TTC549 (cell line): ENCODE results near the gene CCNH.
A peak's percentile ranks its signal among the peaks of the same experiment; 100 is the strongest.

Source experiments
- FAIRE-seq: peaks from 2 replicates; lab custom pipeline; 2012; peaks lifted over from hg19 to GRCh38; lab: Jason Lieb, UNC

Gene CCNH

DNA sequence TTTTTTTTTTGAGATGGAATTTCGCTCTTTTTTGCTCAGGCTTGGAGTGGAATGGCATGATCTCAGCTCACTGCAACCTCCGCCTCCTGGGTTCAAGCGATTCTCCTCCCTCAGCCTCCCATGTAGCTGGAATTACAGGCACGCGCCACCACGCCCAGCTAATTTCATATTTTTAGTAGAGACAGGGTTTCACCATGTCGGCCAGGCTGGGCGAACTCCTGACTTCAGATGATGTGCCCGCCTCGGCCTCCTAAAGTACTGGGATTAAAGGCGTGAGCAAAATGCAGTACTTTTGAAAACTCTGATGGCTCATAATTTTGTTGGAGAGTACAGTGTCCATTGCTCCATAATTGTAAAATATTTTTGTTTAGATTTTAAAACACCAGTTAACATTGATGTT, 52.6 kb downstream of the CCNH start:
- no peak for FAIRE-seq

DNA sequence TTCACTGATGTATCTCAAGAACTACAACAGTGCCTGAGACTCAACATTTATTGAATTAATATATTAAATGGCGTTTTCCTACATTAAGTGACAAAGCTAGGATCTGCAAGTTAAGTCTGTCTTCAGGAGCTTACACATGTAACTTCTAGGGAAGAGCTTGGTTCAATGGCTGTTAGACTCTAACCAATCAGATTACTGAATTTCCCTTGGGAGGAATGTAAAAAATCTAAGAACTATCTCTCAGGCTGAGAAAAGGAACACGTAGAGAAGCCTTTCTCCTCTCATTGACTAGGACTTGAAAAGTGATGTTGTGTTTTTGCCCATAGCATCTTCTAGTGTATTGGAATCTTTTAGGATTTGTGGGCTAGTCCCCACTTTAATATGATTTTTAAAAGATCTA, 53.6 kb downstream of the CCNH start:
- FAIRE-seq, result no peak

DNA sequence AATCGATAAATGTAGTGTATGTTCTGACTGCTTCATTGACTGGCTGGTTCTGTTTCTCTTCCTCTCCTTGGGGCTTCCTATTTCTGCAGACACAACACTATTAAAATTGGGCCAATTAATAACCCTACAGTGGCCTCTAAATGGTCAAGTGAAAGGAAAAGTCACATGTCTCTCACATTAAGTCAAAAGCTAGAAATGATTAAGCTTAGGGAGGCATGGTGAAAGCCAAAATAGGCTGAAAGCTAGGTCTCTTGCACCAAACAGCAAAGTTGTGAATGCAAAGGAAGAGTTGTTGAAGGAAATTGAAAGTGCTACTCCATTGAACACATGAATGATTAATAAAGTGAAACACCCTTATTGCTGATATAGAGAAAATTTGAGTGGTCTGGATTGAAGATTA, 58.2 kb downstream of the CCNH start:
- no peak for FAIRE-seq

DNA sequence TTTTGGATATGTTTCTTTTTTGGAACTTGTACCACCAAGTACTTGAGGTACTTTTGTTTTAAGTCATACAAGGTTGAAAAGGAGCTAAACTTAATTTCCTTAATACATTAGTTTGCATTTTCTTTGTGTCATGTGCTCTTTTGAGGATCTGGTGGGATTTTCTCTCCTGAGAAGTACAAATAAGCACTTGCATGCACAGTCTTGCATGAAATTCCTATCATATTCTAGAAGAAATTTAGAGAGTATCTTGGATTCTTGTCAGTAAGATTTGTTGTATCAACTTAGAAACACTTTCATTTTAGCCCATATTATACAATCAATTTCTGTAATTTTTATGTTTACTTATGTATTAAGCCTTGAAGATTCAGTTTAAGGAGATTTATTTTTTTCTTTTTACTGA, 64.9 kb downstream of the CCNH start:
- no peak for FAIRE-seq

DNA sequence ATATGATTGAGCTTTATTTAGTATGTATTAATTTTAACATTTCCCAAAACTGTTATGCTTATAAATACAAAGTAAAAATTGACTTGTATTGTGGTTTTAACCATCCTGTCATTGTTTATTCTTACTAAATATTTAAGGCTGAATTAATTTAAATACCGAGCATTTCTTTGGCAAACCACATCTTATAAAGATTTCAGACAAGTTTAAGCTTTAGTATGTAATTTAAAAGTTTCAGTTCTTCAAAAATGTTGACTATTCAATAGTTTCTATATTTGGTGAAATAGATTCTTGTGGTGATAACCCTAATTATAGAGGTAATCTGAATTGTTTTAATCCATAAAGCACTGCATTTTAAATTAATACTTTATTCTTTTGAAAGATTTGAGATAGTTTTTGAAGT, 65.5 kb downstream of the CCNH start:
- peak; percentile 45 for FAIRE-seq
